ENCODE results near the gene RNF187.

GRCh38 chr1:228540161-228540917 is 53.2 kb downstream of the RNF187 start:
- TF ChIP-seq CTCF (optimal IDR thresholded peaks at IDR 0.05 in 1 of 3, IDR thresholded peaks at IDR 0.05 in 1 of 3, conservative IDR thresholded peaks at IDR 0.05 in 1 of 3; ENCODE audit: extremely low read depth in 1 of 3, insufficient read depth in 2 of 3, low read length in 3 of 3) (no peak), EZH2 (IDR thresholded peaks at IDR 0.05; ENCODE audit: low read length) (no peak)
